ENCODE data around the gene PSME1. TPM values are rescaled to one million over a fixed set of nuclear protein-coding genes. Genes with fewer than 3 reads are reported as not detected.

PSME1 gene
- polyA plus RNA-seq, 4 donors: 307 to 576 (median 467) TPM

GRCh38 chr14:24117179-24117578, 18.8 kb upstream of the PSME1 start:
- peaks cover 3 to 51% (median 8%) of the 10 kb centered on the region in 3 donors for H3K36me3 ChIP-seq (ENCODE audit: control insufficient read depth in 3 of 3, insufficient read depth in 2 of 3, low read depth in 1 of 3, low read length in 3 of 3)
- H3K27ac ChIP-seq (ENCODE audit: low read depth in 1 of 3, low read length in 2 of 3): no peak overlapping the region
- no peaks in the 10 kb centered on the region for H3K9me3 ChIP-seq (ENCODE audit: control insufficient read depth in 2 of 2, insufficient read depth in 1 of 2, low read depth in 1 of 2, low read length in 1 of 2)
- 83 to 91% (median 83%) methylated on average over 6 of the region's 6 CpGs for WGBS, 3 donors
- DNase-seq (no peak), FAIRE-seq (no peak)
- peaks cover 0 to 14% (median 13%) of the 10 kb centered on the region in 3 donors for H3K4me1 ChIP-seq (ENCODE audit: control insufficient read depth in 3 of 3, insufficient read depth in 2 of 3, low read depth in 1 of 3, low read length in 2 of 3)
- H3K4me3 ChIP-seq (ENCODE audit: low read depth in 1 of 3, low read length in 3 of 3): no peak overlapping the region
- H3K27me3 ChIP-seq (ENCODE audit: control insufficient read depth in 3 of 3, insufficient read depth in 3 of 3, low read length in 3 of 3): no peaks in the 10 kb centered on the region

- Histone ChIP-seq H3K4me1 (ENCODE audit: control insufficient read depth in 3 of 3, insufficient read depth in 2 of 3, low read depth in 1 of 3, low read length in 2 of 3) (peaks cover 0 to 13% (median 9%) of the 10 kb centered on the region in 3 donors), H3K27ac (ENCODE audit: low read depth in 1 of 3, low read length in 2 of 3) (no peak overlapping the region), H3K9me3 (ENCODE audit: control insufficient read depth in 2 of 2, insufficient read depth in 1 of 2, low read depth in 1 of 2, low read length in 1 of 2) (no peaks in the 10 kb centered on the region), H3K4me3 (ENCODE audit: low read depth in 1 of 3, low read length in 3 of 3) (no peak overlapping the region), H3K27me3 (ENCODE audit: control insufficient read depth in 3 of 3, insufficient read depth in 3 of 3, low read length in 3 of 3) (no peaks in the 10 kb centered on the region), H3K36me3 (ENCODE audit: control insufficient read depth in 3 of 3, insufficient read depth in 2 of 3, low read depth in 1 of 3, low read length in 3 of 3) (peaks cover 3 to 73% (median 18%) of the 10 kb centered on the region in 3 donors)
- FAIRE-seq (no peak), DNase-seq (no peak)
- WGBS, 3 donors: 96 to 99% (median 96%) methylated on average over 6 of the region's 6 CpGs
These were observed 16.3 kb upstream of the PSME1 start for GRCh38 chr14:24119691-24120090.

- Histone ChIP-seq H3K9me3 (ENCODE audit: control insufficient read depth in 2 of 2, insufficient read depth in 1 of 2, low read depth in 1 of 2, low read length in 1 of 2) (no peaks in the 10 kb centered on the region), H3K36me3 (ENCODE audit: control insufficient read depth in 3 of 3, insufficient read depth in 2 of 3, low read depth in 1 of 3, low read length in 3 of 3) (peaks cover 3 to 75% (median 18%) of the 10 kb centered on the region in 3 donors), H3K4me3 (ENCODE audit: low read depth in 1 of 3, low read length in 3 of 3) (no peak overlapping the region), H3K27me3 (ENCODE audit: control insufficient read depth in 3 of 3, insufficient read depth in 3 of 3, low read length in 3 of 3) (no peaks in the 10 kb centered on the region), H3K27ac (ENCODE audit: low read depth in 1 of 3, low read length in 2 of 3) (no peak overlapping the region), H3K4me1 (ENCODE audit: control insufficient read depth in 3 of 3, insufficient read depth in 2 of 3, low read depth in 1 of 3, low read length in 2 of 3) (peaks cover 0 to 9% (median 6%) of the 10 kb centered on the region in 3 donors)
- DNase-seq (no peak), FAIRE-seq (no peak)
- WGBS, 3 donors: 94 to 97% (median 97%) methylated on average over 8 of the region's 8 CpGs
These were observed 14.8 kb upstream of the PSME1 start for GRCh38 chr14:24121210-24121609.

GRCh38 chr14:24122416-24122815, 13.6 kb upstream of the PSME1 start:
- Histone ChIP-seq H3K36me3 (ENCODE audit: control insufficient read depth in 3 of 3, insufficient read depth in 2 of 3, low read depth in 1 of 3, low read length in 3 of 3) (peaks cover 3 to 69% (median 18%) of the 10 kb centered on the region in 3 donors), H3K27ac (ENCODE audit: low read depth in 1 of 3, low read length in 2 of 3) (no peak overlapping the region), H3K27me3 (ENCODE audit: control insufficient read depth in 3 of 3, insufficient read depth in 3 of 3, low read length in 3 of 3) (no peaks in the 10 kb centered on the region), H3K4me3 (ENCODE audit: low read depth in 1 of 3, low read length in 3 of 3) (no peak overlapping the region), H3K9me3 (ENCODE audit: control insufficient read depth in 2 of 2, insufficient read depth in 1 of 2, low read depth in 1 of 2, low read length in 1 of 2) (no peaks in the 10 kb centered on the region), H3K4me1 (ENCODE audit: control insufficient read depth in 3 of 3, insufficient read depth in 2 of 3, low read depth in 1 of 3, low read length in 2 of 3) (peaks cover 0 to 5% (median 0%) of the 10 kb centered on the region in 3 donors)
- WGBS, 3 donors: 91 to 100% (median 98%) methylated on average over 4 of the region's 4 CpGs
- FAIRE-seq (no peak), DNase-seq (no peak)

- H3K4me1 ChIP-seq (ENCODE audit: control insufficient read depth in 3 of 3, insufficient read depth in 2 of 3, low read depth in 1 of 3, low read length in 2 of 3): peaks cover 0 to under 1% (median 0%) of the 10 kb centered on the region in 3 donors
- no peak overlapping the region for H3K4me3 ChIP-seq (ENCODE audit: low read depth in 1 of 3, low read length in 3 of 3)
- H3K36me3 ChIP-seq (ENCODE audit: control insufficient read depth in 3 of 3, insufficient read depth in 2 of 3, low read depth in 1 of 3, low read length in 3 of 3): peaks cover 3 to 66% (median 18%) of the 10 kb centered on the region in 3 donors
- no peak for DNase-seq
- no peak overlapping the region for H3K27ac ChIP-seq (ENCODE audit: low read depth in 1 of 3, low read length in 2 of 3)
- no peaks in the 10 kb centered on the region for H3K27me3 ChIP-seq (ENCODE audit: control insufficient read depth in 3 of 3, insufficient read depth in 3 of 3, low read length in 3 of 3)
- no peak for FAIRE-seq
- 95% methylated on average over 8 of the region's 8 CpGs for WGBS, 3 donors
- no peaks in the 10 kb centered on the region for H3K9me3 ChIP-seq (ENCODE audit: control insufficient read depth in 2 of 2, insufficient read depth in 1 of 2, low read depth in 1 of 2, low read length in 1 of 2)
These were observed 13.1 kb upstream of the PSME1 start for GRCh38 chr14:24122898-24123297.

- H3K27ac ChIP-seq (ENCODE audit: low read depth in 1 of 3, low read length in 2 of 3): no peak overlapping the region
These were observed 12.3 kb upstream of the PSME1 start for GRCh38 chr14:24123424-24124417.

GRCh38 chr14:24126939-24127338, 9.1 kb upstream of the PSME1 start:
- H3K9me3 ChIP-seq (ENCODE audit: control insufficient read depth in 2 of 2, insufficient read depth in 1 of 2, low read depth in 1 of 2, low read length in 1 of 2): no peaks in the 10 kb centered on the region
- FAIRE-seq: no peak

More at GRCh38 chr14:24123424-24124417, 12.3 kb upstream of the PSME1 start:
- Histone ChIP-seq H3K36me3 (ENCODE audit: control insufficient read depth in 3 of 3, insufficient read depth in 2 of 3, low read depth in 1 of 3, low read length in 3 of 3) (peaks cover 3 to 57% (median 15%) of the 10 kb centered on the region in 3 donors), H3K4me3 (ENCODE audit: low read depth in 1 of 3, low read length in 3 of 3) (no peak overlapping the region), H3K9me3 (ENCODE audit: control insufficient read depth in 2 of 2, insufficient read depth in 1 of 2, low read depth in 1 of 2, low read length in 1 of 2) (no peaks in the 10 kb centered on the region), H3K4me1 (ENCODE audit: control insufficient read depth in 3 of 3, insufficient read depth in 2 of 3, low read depth in 1 of 3, low read length in 2 of 3) (no peaks in the 10 kb centered on the region), H3K27me3 (ENCODE audit: control insufficient read depth in 3 of 3, insufficient read depth in 3 of 3, low read length in 3 of 3) (no peaks in the 10 kb centered on the region)
- WGBS, 3 donors: 85 to 87% (median 86%) methylated on average over 9 of the region's 9 CpGs
- DNase-seq (no peak), FAIRE-seq (no peak)

GRCh38 chr14:24127673-24128072, 8.3 kb upstream of the PSME1 start:
- DNase-seq: no peak
- Histone ChIP-seq H3K27me3 (ENCODE audit: control insufficient read depth in 3 of 3, insufficient read depth in 3 of 3, low read length in 3 of 3) (no peaks in the 10 kb centered on the region), H3K36me3 (ENCODE audit: control insufficient read depth in 3 of 3, insufficient read depth in 2 of 3, low read depth in 1 of 3, low read length in 3 of 3) (peaks cover 0 to 36% (median 7%) of the 10 kb centered on the region in 3 donors), H3K9me3 (ENCODE audit: control insufficient read depth in 2 of 2, insufficient read depth in 1 of 2, low read depth in 1 of 2, low read length in 1 of 2) (no peaks in the 10 kb centered on the region), H3K27ac (ENCODE audit: low read depth in 1 of 3, low read length in 2 of 3) (no peak overlapping the region), H3K4me1 (ENCODE audit: control insufficient read depth in 3 of 3, insufficient read depth in 2 of 3, low read depth in 1 of 3, low read length in 2 of 3) (peaks cover 0 to 5% (median 0%) of the 10 kb centered on the region in 3 donors), H3K4me3 (ENCODE audit: low read depth in 1 of 3, low read length in 3 of 3) (no peak overlapping the region)
- WGBS, 3 donors: 87 to 97% (median 88%) methylated on average over 2 of the region's 2 CpGs
- FAIRE-seq: no peak

More at GRCh38 chr14:24126939-24127338, 9.1 kb upstream of the PSME1 start:
- DNase-seq: no peak
- peaks cover 0 to 5% (median 0%) of the 10 kb centered on the region in 3 donors for H3K4me1 ChIP-seq (ENCODE audit: control insufficient read depth in 3 of 3, insufficient read depth in 2 of 3, low read depth in 1 of 3, low read length in 2 of 3)
- H3K36me3 ChIP-seq (ENCODE audit: control insufficient read depth in 3 of 3, insufficient read depth in 2 of 3, low read depth in 1 of 3, low read length in 3 of 3): peaks cover 0 to 36% (median 9%) of the 10 kb centered on the region in 3 donors
- no peak overlapping the region for H3K27ac ChIP-seq (ENCODE audit: low read depth in 1 of 3, low read length in 2 of 3)
- H3K4me3 ChIP-seq (ENCODE audit: low read depth in 1 of 3, low read length in 3 of 3): no peak overlapping the region
- no peaks in the 10 kb centered on the region for H3K27me3 ChIP-seq (ENCODE audit: control insufficient read depth in 3 of 3, insufficient read depth in 3 of 3, low read length in 3 of 3)

Measured in small intestine (tissue), 7 donors.